Activated T-cell treated with anti-CD3 and anti-CD28 coated beads, Interleukin-2, amount 50 U/mL, for 1 hour (primary cell): ENCODE data around the gene POLR2A.

Experiments used
- DNase-seq: peaks from one replicate; pipeline ENCODE4 v3.0.0-alpha.2; 2020

Gene POLR2A

GRCh38 chr17:7508846-7509245, 24.7 kb downstream of the POLR2A start:
- DNase-seq: no peak

GRCh38 chr17:7509937-7510336, 25.8 kb downstream of the POLR2A start:
- no peak for DNase-seq

GRCh38 chr17:7511108-7511507, 26.9 kb downstream of the POLR2A start:
- DNase-seq: no peak

GRCh38 chr17:7512105-7512504, 27.9 kb downstream of the POLR2A start:
- no peak for DNase-seq

GRCh38 chr17:7512824-7513540, 28.8 kb downstream of the POLR2A start:
- DNase-seq: no peak

- DNase-seq: no peak
Measured at GRCh38 chr17:7513850-7514419, 29.8 kb downstream of the POLR2A start.

- no peak for DNase-seq
Measured at GRCh38 chr17:7515911-7516610, 31.9 kb downstream of the POLR2A start.

GRCh38 chr17:7523033-7523432, 38.9 kb downstream of the POLR2A start:
- peak; percentile 47 for DNase-seq

GRCh38 chr17:7528842-7529241, 44.7 kb downstream of the POLR2A start:
- no peak for DNase-seq

- no peak for DNase-seq
Measured at GRCh38 chr17:7530023-7530900, 46.1 kb downstream of the POLR2A start.

- DNase-seq: no peak
Measured at GRCh38 chr17:7538050-7538449, 53.9 kb downstream of the POLR2A start.

GRCh38 chr17:7538891-7539545, 54.9 kb downstream of the POLR2A start:
- DNase-seq: no peak

GRCh38 chr17:7541074-7541621, 57.0 kb downstream of the POLR2A start:
- DNase-seq: no peak

- DNase-seq: no peak
Measured at GRCh38 chr17:7544911-7545310, 60.7 kb downstream of the POLR2A start.

GRCh38 chr17:7548585-7549400, 64.6 kb downstream of the POLR2A start, which contains the start of gene TNFSF12:
Gene TNFSF12, plus strand, starts transcription at chr17:7549058. Its CDS starts 96 bp downstream, at chr17:7549154.
- DNase-seq: peak; percentile 54
